Nephron (organoid): ENCODE data around the gene CCDC179.
A peak's percentile ranks its signal among the peaks of the same experiment; 100 is the strongest.

ENCODE experiments used
- H3K27ac Mint-ChIP-seq, 3 experiments: 2 replicates each; pipeline ENCODE4 v1.8.0; 2020; ENCODE audit warnings: mixed read lengths in 3 of 3, mild to moderate bottlenecking in 2 of 3, moderate library complexity in 1 of 3
- H3K27me3 Mint-ChIP-seq: 2 replicates; pipeline ENCODE4 v1.8.0; 2021; ENCODE audit warnings: low read depth, mild to moderate bottlenecking, moderate library complexity, mixed read lengths
- H3K36me3 Mint-ChIP-seq: 2 replicates; pipeline ENCODE4 v1.8.0; 2020; ENCODE audit warnings: low read depth, mixed read lengths
- H3K4me1 Mint-ChIP-seq: 2 replicates; pipeline ENCODE4 v1.8.0; 2020; ENCODE audit warnings: mixed read lengths
- H3K4me3 Mint-ChIP-seq, 3 experiments: 2 replicates each; pipeline ENCODE4 v1.8.0; 2020; ENCODE audit warnings: mild to moderate bottlenecking in 3 of 3, mixed read lengths in 3 of 3, moderate library complexity in 2 of 3
- H3K9me3 Mint-ChIP-seq: 2 replicates; pipeline ENCODE4 v1.8.0; 2020; ENCODE audit warnings: mixed read lengths
- TF ChIP-seq, protein P1 (sequence below), 3 experiments: fragments of 200-600 bp; sonication (generic); IDR thresholded peaks; one replicate each; pipeline ENCODE4 v1.5.0; 2021; ENCODE audit warnings: antibody characterized with exemption in 3 of 3; ENCODE audit not compliant: unreplicated experiment in 3 of 3

The CCDC179 gene

DNA sequence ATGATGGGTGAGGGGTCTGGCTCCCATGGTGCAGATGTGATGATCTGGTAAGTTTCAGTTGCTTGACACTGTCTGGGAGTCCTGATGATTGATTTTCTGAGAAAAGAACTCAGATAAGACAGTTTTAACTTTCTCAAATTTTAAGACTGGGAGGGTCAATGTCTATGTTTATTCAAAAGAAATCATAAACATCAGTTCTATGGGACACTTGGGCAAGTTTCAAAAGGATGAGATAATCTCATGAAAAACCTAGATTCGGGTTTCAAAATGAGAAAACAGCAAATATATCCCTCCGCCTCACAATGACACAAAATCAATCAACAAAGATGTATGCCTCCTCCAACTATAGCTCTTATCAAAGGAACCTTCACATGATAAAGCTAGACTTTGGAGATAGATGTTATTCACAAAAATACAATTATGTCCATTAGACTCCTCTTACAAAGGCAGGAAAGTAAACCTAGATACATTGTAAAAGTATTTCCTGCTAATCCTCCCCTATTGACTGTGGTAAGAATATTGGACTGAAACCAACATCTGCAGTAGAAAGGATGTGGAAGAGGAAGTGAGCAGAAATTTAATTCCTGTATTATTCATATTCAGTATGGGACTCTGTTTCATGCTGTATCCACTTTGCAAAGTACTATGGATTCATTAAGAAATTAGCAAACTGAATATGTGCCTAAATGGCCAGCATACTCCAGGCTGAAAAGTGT lies 52.3 kb downstream of the CCDC179 start:
- Mint-ChIP-seq H3K9me3 (peaks cover 3% of the 10 kb centered on the region), H3K36me3 (peaks cover 22% of the 10 kb centered on the region), H3K4me1 (no peaks in the 10 kb centered on the region), H3K27ac (peak overlapping the region; percentile 16 to 52 (median 22)), H3K27me3 (no peaks in the 10 kb centered on the region), H3K4me3 (no peak overlapping the region)
- TF ChIP-seq, protein P1, sequence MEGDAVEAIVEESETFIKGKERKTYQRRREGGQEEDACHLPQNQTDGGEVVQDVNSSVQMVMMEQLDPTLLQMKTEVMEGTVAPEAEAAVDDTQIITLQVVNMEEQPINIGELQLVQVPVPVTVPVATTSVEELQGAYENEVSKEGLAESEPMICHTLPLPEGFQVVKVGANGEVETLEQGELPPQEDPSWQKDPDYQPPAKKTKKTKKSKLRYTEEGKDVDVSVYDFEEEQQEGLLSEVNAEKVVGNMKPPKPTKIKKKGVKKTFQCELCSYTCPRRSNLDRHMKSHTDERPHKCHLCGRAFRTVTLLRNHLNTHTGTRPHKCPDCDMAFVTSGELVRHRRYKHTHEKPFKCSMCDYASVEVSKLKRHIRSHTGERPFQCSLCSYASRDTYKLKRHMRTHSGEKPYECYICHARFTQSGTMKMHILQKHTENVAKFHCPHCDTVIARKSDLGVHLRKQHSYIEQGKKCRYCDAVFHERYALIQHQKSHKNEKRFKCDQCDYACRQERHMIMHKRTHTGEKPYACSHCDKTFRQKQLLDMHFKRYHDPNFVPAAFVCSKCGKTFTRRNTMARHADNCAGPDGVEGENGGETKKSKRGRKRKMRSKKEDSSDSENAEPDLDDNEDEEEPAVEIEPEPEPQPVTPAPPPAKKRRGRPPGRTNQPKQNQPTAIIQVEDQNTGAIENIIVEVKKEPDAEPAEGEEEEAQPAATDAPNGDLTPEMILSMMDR (IDR thresholded peaks at IDR 0.05; ENCODE audit: unreplicated experiment in 3 of 3) = no peak

DNA sequence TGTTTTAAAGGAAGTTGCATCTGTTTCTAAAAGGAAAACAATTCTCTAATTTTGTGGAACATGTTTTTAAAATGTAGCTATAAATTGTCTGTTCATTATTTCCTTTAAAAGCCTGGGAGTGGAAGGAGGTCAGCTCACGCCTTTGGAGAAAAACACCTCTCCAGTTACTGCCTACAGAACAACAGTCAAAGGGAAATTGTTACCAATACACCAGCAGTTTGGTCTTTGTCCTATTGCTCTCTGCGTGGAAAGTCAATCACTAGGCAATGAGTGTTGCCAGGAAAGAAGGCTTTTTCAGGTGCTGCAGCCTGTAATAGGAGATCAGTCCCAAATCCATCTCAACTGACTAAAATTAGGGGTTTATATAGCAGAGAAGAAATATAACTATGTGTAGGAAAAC lies 52.9 kb downstream of the CCDC179 start:
- TF ChIP-seq, protein P1 (IDR thresholded peaks at IDR 0.05; ENCODE audit: unreplicated experiment in 3 of 3) = no peak
- Mint-ChIP-seq H3K27ac (peak overlapping the region in 1 of 3 experiments; percentile 22), H3K27me3 (no peaks in the 10 kb centered on the region), H3K4me1 (no peaks in the 10 kb centered on the region), H3K9me3 (peaks cover 3% of the 10 kb centered on the region), H3K36me3 (peaks cover 22% of the 10 kb centered on the region), H3K4me3 (no peak overlapping the region)

DNA sequence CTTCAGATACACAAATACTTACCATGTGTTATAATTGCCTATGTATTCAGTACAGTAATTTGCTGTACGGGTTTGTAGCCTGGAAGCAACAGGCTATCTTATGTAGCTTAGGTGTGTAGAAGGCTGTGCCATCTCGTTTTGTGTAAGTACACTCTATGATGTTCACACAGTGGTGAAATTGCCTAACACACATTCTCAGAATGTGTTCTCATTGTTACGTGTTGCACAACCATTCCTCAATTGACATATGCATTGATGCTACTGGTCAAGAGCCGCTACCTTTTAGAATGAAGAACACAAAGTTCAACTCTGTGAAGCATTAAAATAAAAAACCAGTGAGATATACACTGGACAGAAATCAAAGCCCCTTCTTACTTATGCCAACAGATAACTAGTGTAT lies 57.4 kb downstream of the CCDC179 start:
- no peak overlapping the region for H3K27ac Mint-ChIP-seq
- no peaks in the 10 kb centered on the region for H3K27me3 Mint-ChIP-seq
- TF ChIP-seq, protein P1 (IDR thresholded peaks at IDR 0.05; ENCODE audit: unreplicated experiment in 3 of 3) = no peak
- H3K4me1 Mint-ChIP-seq = peaks cover 5% of the 10 kb centered on the region
- H3K9me3 Mint-ChIP-seq = no peaks in the 10 kb centered on the region
- H3K4me3 Mint-ChIP-seq = no peak overlapping the region
- peaks cover 5% of the 10 kb centered on the region for H3K36me3 Mint-ChIP-seq

DNA sequence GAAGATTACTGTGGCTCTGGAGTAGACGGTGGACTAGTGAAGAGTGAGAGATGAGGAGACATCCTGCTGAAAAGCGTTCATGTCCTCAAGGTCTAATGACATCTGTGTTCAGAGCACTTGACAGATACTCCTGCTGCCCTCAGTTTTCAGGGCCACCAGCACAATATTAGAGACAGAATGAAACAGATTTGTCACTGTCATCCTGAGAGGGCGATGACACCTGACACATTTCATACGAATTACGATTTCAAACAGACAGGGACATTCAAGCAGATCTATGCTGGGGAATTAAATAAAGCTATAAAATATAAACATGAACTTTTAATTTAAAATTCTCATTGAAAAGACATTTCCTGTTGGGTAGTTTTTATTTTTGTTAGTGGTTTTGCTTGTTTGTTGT lies 59.8 kb downstream of the CCDC179 start:
- Mint-ChIP-seq H3K27ac (no peak overlapping the region), H3K9me3 (no peaks in the 10 kb centered on the region), H3K27me3 (no peaks in the 10 kb centered on the region), H3K36me3 (no peaks in the 10 kb centered on the region), H3K4me3 (no peak overlapping the region), H3K4me1 (peaks cover 5% of the 10 kb centered on the region)
- TF ChIP-seq, protein P1 (IDR thresholded peaks at IDR 0.05; ENCODE audit: unreplicated experiment in 3 of 3) = no peak

DNA sequence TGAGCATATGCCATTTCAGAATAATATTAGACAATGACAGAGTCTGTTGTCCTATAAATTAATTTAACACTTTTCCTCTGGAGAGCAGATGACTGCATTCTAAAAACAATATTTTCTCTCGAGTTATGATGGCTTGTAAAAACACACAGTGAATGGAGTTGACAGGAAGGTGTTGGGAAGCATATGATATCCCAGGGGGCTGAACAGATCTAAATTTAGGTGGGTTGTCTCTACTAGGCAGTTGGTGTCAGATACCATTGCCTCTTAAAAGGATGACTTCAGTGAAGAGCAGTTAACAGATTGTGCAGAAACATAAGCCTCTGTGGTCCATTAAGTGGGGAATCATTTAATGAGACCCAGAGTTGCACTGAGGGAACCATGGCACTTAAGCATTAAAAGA lies 61.4 kb downstream of the CCDC179 start:
- H3K27me3 Mint-ChIP-seq = no peaks in the 10 kb centered on the region
- no peaks in the 10 kb centered on the region for H3K36me3 Mint-ChIP-seq
- H3K9me3 Mint-ChIP-seq = no peaks in the 10 kb centered on the region
- H3K27ac Mint-ChIP-seq = no peak overlapping the region
- H3K4me1 Mint-ChIP-seq = peaks cover 5% of the 10 kb centered on the region
- TF ChIP-seq, protein P1 (IDR thresholded peaks at IDR 0.05; ENCODE audit: unreplicated experiment in 3 of 3) = no peak
- no peak overlapping the region for H3K4me3 Mint-ChIP-seq

DNA sequence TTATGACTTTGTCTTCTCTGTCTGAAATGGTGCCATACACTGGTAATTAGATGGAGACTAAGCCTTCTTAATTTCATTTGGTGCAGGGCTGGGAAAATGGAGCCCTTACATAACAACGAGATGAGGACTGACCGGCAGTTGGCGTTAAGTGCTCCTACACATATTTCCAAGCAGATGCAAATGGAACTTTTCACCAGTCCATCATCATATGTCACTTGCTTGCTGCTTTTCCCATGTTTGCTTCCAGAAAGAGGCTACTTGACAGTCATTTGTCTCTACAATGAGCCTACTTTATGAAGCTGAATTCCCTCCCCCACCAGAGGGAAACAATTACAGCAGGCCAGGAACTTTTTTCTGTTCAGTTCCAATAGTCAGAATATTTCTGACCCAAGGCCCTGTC lies 63.2 kb downstream of the CCDC179 start:
- Mint-ChIP-seq H3K36me3 (no peaks in the 10 kb centered on the region), H3K9me3 (no peaks in the 10 kb centered on the region), H3K27ac (no peak overlapping the region), H3K27me3 (no peaks in the 10 kb centered on the region), H3K4me3 (no peak overlapping the region), H3K4me1 (peaks cover 11% of the 10 kb centered on the region)
- TF ChIP-seq, protein P1 (IDR thresholded peaks at IDR 0.05; ENCODE audit: unreplicated experiment in 3 of 3) = no peak
